HT-29 (cell line): Measurements from ENCODE around the gene CACHD1. TPM values are rescaled to one million over a fixed set of nuclear protein-coding genes. Genes with fewer than 3 reads are reported as not detected.
"Not testable (repeated sequence)": the region's sequence is repeated elsewhere in the genome, so short reads cannot be mapped to it uniquely, and the experiment has no call there.

Experiments
- DNase-seq: peaks from one replicate; pipeline ENCODE4 v3.0.0-alpha.2; 2015; ENCODE audit warnings: low spot score
- small RNA-seq: library from RNA; depleted of rRNA; stranded (forward); fragments of <200 nt; gene quantifications from one replicate; pipeline ENCODE3, GENCODE V24; 2014
- total RNA-seq: library from RNA; depleted of rRNA; stranded (reverse); fragments of >200 nt; shearing (Covaris generic); gene quantifications from 2 replicates; pipeline ENCODE4 v1.2.3, GENCODE V29; 2014

CACHD1 gene
- total RNA-seq, 1 experiment from 2014 or later, result not detected

DNA sequence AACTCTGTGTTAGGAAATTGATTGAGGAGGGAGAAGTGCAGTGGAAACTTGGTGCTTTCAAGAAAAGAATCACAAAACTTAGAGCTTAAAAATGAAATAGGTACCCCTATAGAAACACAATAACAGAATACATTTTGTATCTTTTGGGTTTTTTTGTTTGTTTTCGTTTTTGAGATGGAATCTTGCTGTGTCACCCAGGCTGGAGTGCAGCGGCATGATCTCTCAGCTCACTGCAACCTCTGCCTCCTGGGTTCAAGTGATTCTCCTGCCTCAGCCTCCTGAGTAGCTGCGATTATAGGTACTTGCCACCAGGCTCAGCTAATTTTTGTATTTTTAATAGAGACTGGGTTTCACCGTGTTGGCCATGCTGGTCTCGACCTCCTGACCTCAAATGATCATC, 223.5 kb downstream of the CACHD1 start:
- no peak for DNase-seq

DNA sequence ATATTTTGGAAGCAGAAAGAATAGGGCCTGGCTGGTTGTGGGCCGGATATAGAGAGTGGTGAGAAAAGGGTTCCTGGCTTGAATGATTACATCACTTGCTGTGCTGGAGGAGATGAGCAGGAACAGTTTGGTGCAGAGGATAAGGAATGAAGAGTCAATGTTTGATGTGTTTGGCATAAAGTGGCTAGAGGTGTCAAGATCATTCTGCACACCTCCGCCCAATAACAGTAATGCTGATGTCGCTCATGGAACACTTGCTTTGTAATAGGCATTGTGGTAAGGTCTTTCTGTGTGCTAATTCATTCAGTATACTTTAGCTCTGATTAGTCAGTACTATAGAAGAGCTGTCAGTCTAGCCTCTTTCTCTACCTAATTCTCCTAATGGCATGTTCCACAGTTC, 226.9 kb downstream of the CACHD1 start:
- no peak for DNase-seq

GRCh38 chr1:64699327-64699726, 229.4 kb downstream of the CACHD1 start:
- no peak for DNase-seq

DNA sequence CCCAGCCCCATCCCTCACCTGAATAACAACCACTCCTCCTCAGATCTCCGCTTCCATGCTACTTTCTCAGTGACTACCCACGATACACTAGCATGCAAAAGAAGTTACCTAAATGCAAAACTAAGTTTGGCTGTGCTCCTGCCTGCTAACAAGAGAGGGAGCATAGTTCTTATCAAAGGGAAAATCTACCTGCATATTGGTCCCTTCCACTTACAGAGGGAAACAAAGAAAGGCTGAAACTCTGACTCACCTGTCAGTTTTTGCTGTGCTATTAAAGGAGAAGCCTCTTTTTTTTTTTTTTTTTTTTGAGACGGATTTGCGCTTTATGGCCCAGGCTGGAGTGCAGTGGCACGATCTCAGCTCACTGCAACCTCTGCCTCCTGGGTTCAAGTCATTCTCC, 231.1 kb downstream of the CACHD1 start:
- DNase-seq, result no peak

GRCh38 chr1:64701886-64702285, 232.0 kb downstream of the CACHD1 start:
- DNase-seq, result no peak

- not testable (repeated sequence) for DNase-seq
These were observed 232.7 kb downstream of the CACHD1 start for GRCh38 chr1:64702670-64703069.

DNA sequence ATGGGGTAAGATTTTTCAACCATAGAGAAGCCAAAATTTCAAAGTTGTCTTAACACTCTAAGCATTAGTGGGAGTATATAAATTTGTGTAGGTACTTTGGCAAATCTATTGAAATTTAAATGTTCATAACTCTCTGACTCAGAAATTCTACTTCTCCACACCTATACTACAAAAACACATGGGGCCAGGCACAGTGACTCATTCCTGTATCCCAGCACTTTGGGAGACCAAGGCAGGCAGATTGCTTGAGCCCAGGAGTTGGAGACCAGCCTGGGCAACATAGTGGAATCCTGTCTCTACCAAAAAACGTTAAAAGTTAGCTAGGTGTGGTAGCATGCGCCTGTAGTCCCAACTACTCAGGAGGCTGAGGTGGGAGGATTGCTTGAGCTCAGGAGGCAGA, 233.7 kb downstream of the CACHD1 start:
- DNase-seq, result no peak

DNA sequence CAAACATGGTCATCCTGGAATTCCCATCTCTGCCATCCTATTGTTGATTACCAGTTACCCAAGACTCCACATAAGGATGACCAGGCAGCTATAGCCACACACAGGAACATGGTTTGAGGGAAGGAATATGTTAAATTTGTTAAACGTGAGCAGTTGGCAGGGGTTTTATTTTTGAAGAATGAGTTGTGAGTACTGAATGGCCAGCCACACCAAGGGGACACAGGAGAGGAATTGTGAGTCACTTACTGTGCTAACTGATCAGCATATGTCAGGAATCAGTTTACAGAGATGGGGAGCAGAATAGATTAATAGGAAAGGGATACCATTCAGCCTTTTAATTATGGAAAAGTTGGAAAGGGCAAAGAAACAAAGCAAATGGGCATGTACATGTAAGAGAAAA, 235.7 kb downstream of the CACHD1 start:
- no peak for DNase-seq

GRCh38 chr1:64711266-64711665, 241.3 kb downstream of the CACHD1 start:
- DNase-seq, result no peak

GRCh38 chr1:64712049-64712448, 242.1 kb downstream of the CACHD1 start:
- no peak for DNase-seq

- DNase-seq, result no peak
These were observed 245.3 kb downstream of the CACHD1 start for GRCh38 chr1:64715186-64715585.

- DNase-seq, result no peak
These were observed 251.2 kb downstream of the CACHD1 start for GRCh38 chr1:64721135-64721534.

DNA sequence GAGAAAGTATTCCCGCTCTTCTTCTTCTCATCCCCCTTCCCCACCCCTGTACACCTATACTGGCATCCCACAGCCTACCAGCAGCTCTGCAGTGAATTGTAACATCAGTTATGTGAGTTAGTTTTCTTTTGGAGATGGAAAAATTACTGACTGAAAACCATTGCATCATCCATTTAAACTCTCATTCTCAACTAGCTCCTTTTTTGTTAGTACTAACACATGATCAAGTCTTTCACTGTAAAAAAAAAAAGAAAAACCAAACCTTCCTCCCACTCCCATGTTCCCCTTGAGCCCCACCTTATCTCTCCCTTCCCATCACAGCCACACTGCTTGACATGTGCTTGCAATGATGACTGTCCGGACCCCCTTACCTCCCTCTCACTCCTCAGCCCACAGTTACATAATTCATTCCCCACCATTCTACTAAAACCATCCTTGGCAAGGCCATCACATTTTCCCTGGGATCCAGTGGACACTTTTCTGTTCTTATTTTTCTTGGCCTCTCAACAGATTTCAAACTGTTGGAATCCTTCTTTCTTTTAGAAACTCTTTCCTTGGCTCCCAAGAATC, 251.7 kb downstream of the CACHD1 start:
- DNase-seq, result no peak

DNA sequence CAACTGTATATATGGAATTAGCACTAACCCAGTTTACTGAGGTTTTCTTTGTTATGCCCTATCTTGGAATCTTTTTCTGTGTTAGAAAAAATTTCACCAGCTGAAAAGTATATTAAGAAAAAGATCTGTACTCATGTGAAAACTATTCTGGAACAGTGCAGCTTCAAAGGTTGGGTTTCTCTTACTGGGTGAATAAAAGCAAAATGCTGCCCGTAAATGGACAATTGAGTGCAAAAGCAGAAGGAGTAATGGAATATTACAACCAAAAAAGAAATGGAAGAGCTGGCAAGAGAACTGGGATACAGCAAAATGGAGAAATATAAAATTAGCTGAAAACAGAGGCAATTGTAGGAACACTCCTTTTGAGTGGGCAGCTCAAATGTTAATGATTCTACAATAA, 257.9 kb downstream of the CACHD1 start:
- DNase-seq, result no peak

DNA sequence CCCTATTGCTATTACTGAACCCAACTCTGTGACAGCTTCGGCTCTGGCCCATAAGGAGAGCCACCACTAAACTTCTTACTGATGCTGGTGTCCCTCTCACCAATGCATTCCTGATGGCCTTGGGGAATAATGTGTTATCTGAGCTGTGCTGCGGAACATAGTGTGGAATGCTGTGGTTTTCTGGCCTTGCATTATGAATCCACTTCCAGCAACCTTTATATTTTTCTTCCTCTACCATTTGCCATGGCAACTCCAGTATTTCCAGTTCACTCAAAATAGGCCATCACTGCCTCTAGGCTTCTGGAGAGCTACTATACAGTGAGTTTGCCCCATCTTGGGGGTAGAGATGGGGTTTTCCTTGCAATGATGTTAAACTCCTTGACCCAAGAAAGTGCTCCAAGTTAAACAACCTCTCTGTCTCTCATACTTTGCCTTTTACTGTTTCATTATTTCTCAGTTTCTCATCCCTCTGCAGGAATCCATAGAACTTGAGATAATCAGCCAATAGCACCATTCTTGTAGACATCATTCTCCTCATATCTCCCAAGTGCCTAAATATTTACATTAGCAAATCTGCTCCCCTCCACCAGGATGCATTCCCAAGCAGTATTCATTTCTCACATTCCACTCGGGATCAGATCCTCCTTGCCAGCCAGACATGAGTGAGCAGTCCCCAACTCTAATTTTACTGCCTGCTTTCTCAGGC, 263.8 kb downstream of the CACHD1 start:
- no peak for DNase-seq

DNA sequence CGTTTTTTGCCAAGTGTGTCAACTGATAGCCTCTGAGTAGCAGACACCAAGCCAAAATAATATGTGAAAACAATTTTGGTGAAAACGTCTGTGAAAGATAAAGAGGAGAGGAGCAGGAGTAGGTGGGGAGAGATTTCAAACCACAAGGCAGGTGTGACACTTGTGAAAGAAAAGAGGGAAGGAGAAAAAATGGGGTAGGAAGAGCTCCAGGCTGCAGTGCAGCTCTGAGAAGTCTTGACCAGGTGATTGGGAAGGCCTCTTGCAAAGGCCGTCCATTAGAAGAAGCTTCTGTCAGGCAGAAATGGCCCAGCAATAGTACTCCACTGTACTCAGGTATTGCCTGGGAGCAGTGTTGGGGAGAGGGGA, 264.3 kb downstream of the CACHD1 start:
- no peak for DNase-seq

DNA sequence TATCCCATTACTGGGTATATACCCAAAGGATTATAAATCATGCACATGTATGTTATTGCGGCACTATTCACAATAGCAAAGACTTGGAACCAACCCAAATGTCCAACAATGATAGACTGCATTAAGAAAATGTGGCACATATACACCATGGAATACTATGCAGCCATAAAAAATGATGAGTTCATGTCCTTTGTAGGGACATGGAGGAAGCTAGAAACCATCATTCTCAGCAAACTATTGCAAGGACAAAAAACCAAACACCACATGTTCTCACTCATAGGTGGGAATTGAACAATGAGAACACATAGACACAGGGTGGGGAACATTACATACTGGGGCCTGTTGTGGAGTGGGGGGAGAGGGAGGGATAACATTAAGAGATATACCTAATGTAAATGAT, 270.8 kb downstream of the CACHD1 start:
- DNase-seq, result not testable (repeated sequence)

Small RNA genes within 50 kb of the gene (small RNA-seq; reads per million reads assigned to genes)
- not detected for gene MIR4794
